Activated CD8-positive, alpha-beta memory T cell treated with anti-CD3 and anti-CD28 coated beads for 24 hours (primary cell): ENCODE data around the gene INPP4B.

Experiments used
- DNase-seq: peaks from one replicate; pipeline ENCODE4 v3.0.0-alpha.2; 2020

INPP4B gene

GRCh38 chr4:142449771-142450373 is 396.2 kb downstream of the INPP4B start:
- DNase-seq, result no peak

- no peak for DNase-seq
Measured at GRCh38 chr4:142447009-142447408, 399.1 kb downstream of the INPP4B start.

- DNase-seq, result no peak
Measured at GRCh38 chr4:142443469-142443868, 402.6 kb downstream of the INPP4B start.

GRCh38 chr4:142440093-142440492 is 406.0 kb downstream of the INPP4B start:
- DNase-seq, result no peak

GRCh38 chr4:142435599-142436235 is 410.4 kb downstream of the INPP4B start:
- DNase-seq, result no peak

- DNase-seq, result no peak
Measured at GRCh38 chr4:142434519-142435224, 411.4 kb downstream of the INPP4B start.

GRCh38 chr4:142428715-142429114 is 417.4 kb downstream of the INPP4B start:
- no peak for DNase-seq

GRCh38 chr4:142427456-142427855 is 418.6 kb downstream of the INPP4B start:
- DNase-seq, result no peak

GRCh38 chr4:142423861-142424260 is 422.2 kb downstream of the INPP4B start:
- DNase-seq, result no peak

GRCh38 chr4:142420311-142421095 is 425.6 kb downstream of the INPP4B start:
- no peak for DNase-seq

- no peak for DNase-seq
Measured at GRCh38 chr4:142419712-142420111, 426.4 kb downstream of the INPP4B start.

GRCh38 chr4:142418697-142419096 is 427.4 kb downstream of the INPP4B start:
- DNase-seq, result no peak

- DNase-seq, result no peak
Measured at GRCh38 chr4:142416711-142417275, 429.3 kb downstream of the INPP4B start.

- DNase-seq, result no peak
Measured at GRCh38 chr4:142416121-142416520, 430.0 kb downstream of the INPP4B start.

- DNase-seq, result no peak
Measured at GRCh38 chr4:142414366-142414990, 431.6 kb downstream of the INPP4B start.

- no peak for DNase-seq
Measured at GRCh38 chr4:142413485-142413884, 432.6 kb downstream of the INPP4B start.

- DNase-seq, result no peak
Measured at GRCh38 chr4:142411993-142412392, 434.1 kb downstream of the INPP4B start.

GRCh38 chr4:142408003-142408441 is 438.1 kb downstream of the INPP4B start:
- no peak for DNase-seq

- DNase-seq, result no peak
Measured at GRCh38 chr4:142407596-142407995, 438.5 kb downstream of the INPP4B start.

- no peak for DNase-seq
Measured at GRCh38 chr4:142406917-142407501, 439.1 kb downstream of the INPP4B start.

- no peak for DNase-seq
Measured at GRCh38 chr4:142406499-142406835, 439.6 kb downstream of the INPP4B start.
